Fibroblast of lung (primary cell): ENCODE data around the gene OTUD7B. TPM values are rescaled to one million over a fixed set of nuclear protein-coding genes. Genes with fewer than 3 reads are reported as not detected.

ENCODE experiments used
- DNase-seq, 2 donors: peaks; one replicate each; pipeline versions ENCODE4 v3.0.0 to v3.0.0-alpha.2; 2010; ENCODE audit warnings: low read depth in 2 of 2
- H2AFZ ChIP-seq: 2 replicates; pipeline ENCODE4 v1.5.1; 2012; ENCODE audit warnings: low read length, control low read depth, inconsistent platforms
- H3K27ac ChIP-seq: 2 replicates; pipeline ENCODE4 v1.5.1; 2011; ENCODE audit warnings: low read length, control low read depth; ENCODE audit not compliant: insufficient read depth
- H3K27me3 ChIP-seq: 2 replicates; pipeline ENCODE4 v1.5.1; 2011; ENCODE audit warnings: mild to moderate bottlenecking, low read length; ENCODE audit not compliant: control insufficient read depth, insufficient read depth
- H3K36me3 ChIP-seq: 2 replicates; pipeline ENCODE4 v1.5.1; 2011; ENCODE audit warnings: low read length; ENCODE audit not compliant: control insufficient read depth, insufficient read depth
- H3K4me1 ChIP-seq: 2 replicates; pipeline ENCODE4 v1.5.1; 2011; ENCODE audit warnings: low read length; ENCODE audit not compliant: control insufficient read depth, insufficient read depth; ENCODE audit errors: extremely low read depth
- H3K4me2 ChIP-seq: 2 replicates; pipeline ENCODE4 v1.5.1; 2011; ENCODE audit warnings: low read length, control low read depth; ENCODE audit not compliant: insufficient read depth; ENCODE audit errors: extremely low read depth
- H3K4me3 ChIP-seq, 4 experiments: fragments of 200-600 bp in 1 of 4; sonication (generic) in 1 of 4; replicated peaks in 1 of 4; 2 replicates each; pipeline ENCODE4 v1.5.1; 2011 to 2016; ENCODE audit warnings: low read length in 4 of 4, low read depth in 3 of 4, mild to moderate bottlenecking in 3 of 4, control low read depth in 2 of 4, inconsistent platforms in 1 of 4, mixed read lengths in 1 of 4; ENCODE audit not compliant: insufficient read depth in 1 of 4; ENCODE audit errors: control extremely low read depth in 1 of 4
- H3K79me2 ChIP-seq: 2 replicates; pipeline ENCODE4 v1.5.1; 2012; ENCODE audit warnings: mild to moderate bottlenecking, low read length, inconsistent platforms; ENCODE audit not compliant: control insufficient read depth, insufficient read depth
- H3K9ac ChIP-seq: 2 replicates; pipeline ENCODE4 v1.5.1; 2011; ENCODE audit warnings: mild to moderate bottlenecking, low read length, control low read depth; ENCODE audit not compliant: insufficient read depth
- H3K9me3 ChIP-seq: 2 replicates; pipeline ENCODE4 v1.5.1; 2012; ENCODE audit warnings: low read depth, low read length; ENCODE audit not compliant: control insufficient read depth, insufficient read depth
- H4K20me1 ChIP-seq: 2 replicates; pipeline ENCODE4 v1.5.1; 2011; ENCODE audit warnings: low read length; ENCODE audit not compliant: control insufficient read depth, insufficient read depth; ENCODE audit errors: extremely low read depth
- CTCF ChIP-seq, 2 donors: IDR thresholded peaks in 1 of 2; conservative IDR thresholded peaks in 1 of 2; 1 replicate in 1 of 2; 2 replicates in 1 of 2; pipeline ENCODE4 v1.5.1; 2011 to 2012; ENCODE audit warnings: low read length in 2 of 2, control low read depth in 1 of 2, inconsistent platforms in 1 of 2, low read depth in 1 of 2, mild to moderate bottlenecking in 1 of 2
- EZH2 ChIP-seq: IDR thresholded peaks from 2 replicates; pipeline ENCODE4 v1.5.1; 2012; ENCODE audit warnings: low read length, control low read depth, mild to moderate bottlenecking; ENCODE audit errors: missing control alignments
- polyA plus RNA-seq, 2 donors: library from polyadenylated mRNA; depleted of rRNA in 1 of 2; stranded (reverse) in 1 of 2; unstranded in 1 of 2; fragments of >200 nt; gene quantifications; 2 replicates each; pipeline ENCODE4 v1.2.1, GENCODE V29; 2011 to 2012; ENCODE audit warnings: missing spikeins in 1 of 2
- total RNA-seq: library from RNA; depleted of rRNA; stranded (reverse); fragments of >200 nt; gene quantifications from 2 replicates; pipeline ENCODE4 v1.2.1, GENCODE V29; 2014

The OTUD7B gene
- total and polyA plus RNA-seq, 2 donors (not counting 1 experiment from before 2014, with no cell fraction given) = 10.1 to 17.3 TPM

GRCh38 chr1:150003801-150004200, 6.7 kb downstream of the OTUD7B start:
- no peak overlapping the region for H3K9ac ChIP-seq
- H2AFZ ChIP-seq = no peak overlapping the region
- H3K9me3 ChIP-seq = no peaks in the 10 kb centered on the region
- H4K20me1 ChIP-seq = no peaks in the 10 kb centered on the region
- H3K36me3 ChIP-seq = peaks cover 2% of the 10 kb centered on the region
- no peak overlapping the region for H3K4me2 ChIP-seq
- no peak for DNase-seq
- no peak overlapping the region for H3K27ac ChIP-seq
- no peaks in the 10 kb centered on the region for H3K4me1 ChIP-seq
- no peaks in the 10 kb centered on the region for H3K27me3 ChIP-seq
- no peak overlapping the region for H3K4me3 ChIP-seq
- TF ChIP-seq CTCF (conservative IDR thresholded peaks at IDR 0.05 in 1 of 2, IDR thresholded peaks at IDR 0.05 in 1 of 2; ENCODE audit: low read depth in 1 of 2, low read length in 2 of 2) = no peak
- TF ChIP-seq EZH2 = no peak
- H3K79me2 ChIP-seq = peaks cover 49% of the 10 kb centered on the region

DNA sequence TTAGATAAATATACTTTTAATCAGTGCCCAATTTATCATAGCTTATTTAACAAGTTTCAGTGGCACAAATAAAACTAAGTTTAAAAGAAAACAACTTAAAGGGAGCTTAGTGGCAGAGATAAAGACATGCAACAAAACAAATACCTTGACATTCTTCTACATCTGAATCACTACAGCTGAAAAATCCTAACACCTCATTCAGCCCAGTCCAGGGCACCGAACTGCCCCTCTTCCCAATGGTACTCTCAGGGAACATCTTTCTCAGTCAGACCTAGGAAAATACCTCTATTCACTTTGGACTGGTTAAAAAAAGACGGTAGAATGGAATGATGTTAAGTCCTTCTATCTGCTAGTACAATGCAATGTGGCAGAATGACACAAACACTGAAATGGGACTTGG, 8.3 kb downstream of the OTUD7B start:
- Histone ChIP-seq H2AFZ (no peak overlapping the region), H3K9me3 (no peaks in the 10 kb centered on the region), H3K9ac (no peak overlapping the region), H3K4me1 (no peaks in the 10 kb centered on the region), H3K4me3 (no peak overlapping the region), H3K4me2 (no peak overlapping the region), H3K36me3 (peaks cover 2% of the 10 kb centered on the region), H3K79me2 (peaks cover 37% of the 10 kb centered on the region), H4K20me1 (no peaks in the 10 kb centered on the region), H3K27me3 (no peaks in the 10 kb centered on the region), H3K27ac (no peak overlapping the region)
- TF ChIP-seq CTCF (conservative IDR thresholded peaks at IDR 0.05 in 1 of 2, IDR thresholded peaks at IDR 0.05 in 1 of 2; ENCODE audit: low read depth in 1 of 2, low read length in 2 of 2) (no peak), EZH2 (no peak)
- DNase-seq = peak in 1 of 2 donors; percentile 18

- no peaks in the 10 kb centered on the region for H4K20me1 ChIP-seq
- peaks cover 3% of the 10 kb centered on the region for H3K4me1 ChIP-seq
- no peak overlapping the region for H2AFZ ChIP-seq
- no peaks in the 10 kb centered on the region for H3K27me3 ChIP-seq
- H3K9me3 ChIP-seq = no peaks in the 10 kb centered on the region
- TF ChIP-seq EZH2 (no peak), CTCF (conservative IDR thresholded peaks at IDR 0.05 in 1 of 2, IDR thresholded peaks at IDR 0.05 in 1 of 2; ENCODE audit: low read depth in 1 of 2, low read length in 2 of 2) (no peak)
- no peak overlapping the region for H3K4me2 ChIP-seq
- H3K79me2 ChIP-seq = peaks cover 33% of the 10 kb centered on the region
- no peak overlapping the region for H3K27ac ChIP-seq
- H3K36me3 ChIP-seq = peaks cover 2% of the 10 kb centered on the region
- H3K4me3 ChIP-seq = no peak overlapping the region
- no peak overlapping the region for H3K9ac ChIP-seq
- DNase-seq = peak in 1 of 2 donors; percentile 57
These were observed 9.1 kb downstream of the OTUD7B start for GRCh38 chr1:150001415-150001814.
